Stimulated activated memory B cell treated with anti-CD40 and anti-IgM and Interleukin-4, amounts not matched to agents 10 μg/mL and 1 μg/mL and 100 μg/mL, for 72 hours (primary cell): ENCODE data around the gene GCNT3.

Experiments used
- ATAC-seq: fragments of 150-1000 bp; cut with Tn5 transposase; 2 replicates; pipeline ENCODE4 v1.10.0; 2021
- H3K27ac Mint-ChIP-seq: one replicate; pipeline ENCODE4 v1.8.0; 2022; ENCODE audit warnings: mild to moderate bottlenecking, mixed read lengths
- H3K27me3 Mint-ChIP-seq: one replicate; pipeline ENCODE4 v1.8.0; 2022; ENCODE audit warnings: mixed read lengths
- H3K36me3 Mint-ChIP-seq: one replicate; pipeline ENCODE4 v1.8.0; 2022; ENCODE audit warnings: mixed read lengths
- H3K4me1 Mint-ChIP-seq: one replicate; pipeline ENCODE4 v1.8.0; 2022; ENCODE audit warnings: mixed read lengths
- H3K4me3 Mint-ChIP-seq: one replicate; pipeline ENCODE4 v1.8.0; 2022; ENCODE audit warnings: mild to moderate bottlenecking, moderate library complexity, mixed read lengths
- H3K9me3 Mint-ChIP-seq: one replicate; pipeline ENCODE4 v1.8.0; 2022; ENCODE audit warnings: mixed read lengths

The GCNT3 gene, protein sequence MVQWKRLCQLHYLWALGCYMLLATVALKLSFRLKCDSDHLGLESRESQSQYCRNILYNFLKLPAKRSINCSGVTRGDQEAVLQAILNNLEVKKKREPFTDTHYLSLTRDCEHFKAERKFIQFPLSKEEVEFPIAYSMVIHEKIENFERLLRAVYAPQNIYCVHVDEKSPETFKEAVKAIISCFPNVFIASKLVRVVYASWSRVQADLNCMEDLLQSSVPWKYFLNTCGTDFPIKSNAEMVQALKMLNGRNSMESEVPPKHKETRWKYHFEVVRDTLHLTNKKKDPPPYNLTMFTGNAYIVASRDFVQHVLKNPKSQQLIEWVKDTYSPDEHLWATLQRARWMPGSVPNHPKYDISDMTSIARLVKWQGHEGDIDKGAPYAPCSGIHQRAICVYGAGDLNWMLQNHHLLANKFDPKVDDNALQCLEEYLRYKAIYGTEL

DNA sequence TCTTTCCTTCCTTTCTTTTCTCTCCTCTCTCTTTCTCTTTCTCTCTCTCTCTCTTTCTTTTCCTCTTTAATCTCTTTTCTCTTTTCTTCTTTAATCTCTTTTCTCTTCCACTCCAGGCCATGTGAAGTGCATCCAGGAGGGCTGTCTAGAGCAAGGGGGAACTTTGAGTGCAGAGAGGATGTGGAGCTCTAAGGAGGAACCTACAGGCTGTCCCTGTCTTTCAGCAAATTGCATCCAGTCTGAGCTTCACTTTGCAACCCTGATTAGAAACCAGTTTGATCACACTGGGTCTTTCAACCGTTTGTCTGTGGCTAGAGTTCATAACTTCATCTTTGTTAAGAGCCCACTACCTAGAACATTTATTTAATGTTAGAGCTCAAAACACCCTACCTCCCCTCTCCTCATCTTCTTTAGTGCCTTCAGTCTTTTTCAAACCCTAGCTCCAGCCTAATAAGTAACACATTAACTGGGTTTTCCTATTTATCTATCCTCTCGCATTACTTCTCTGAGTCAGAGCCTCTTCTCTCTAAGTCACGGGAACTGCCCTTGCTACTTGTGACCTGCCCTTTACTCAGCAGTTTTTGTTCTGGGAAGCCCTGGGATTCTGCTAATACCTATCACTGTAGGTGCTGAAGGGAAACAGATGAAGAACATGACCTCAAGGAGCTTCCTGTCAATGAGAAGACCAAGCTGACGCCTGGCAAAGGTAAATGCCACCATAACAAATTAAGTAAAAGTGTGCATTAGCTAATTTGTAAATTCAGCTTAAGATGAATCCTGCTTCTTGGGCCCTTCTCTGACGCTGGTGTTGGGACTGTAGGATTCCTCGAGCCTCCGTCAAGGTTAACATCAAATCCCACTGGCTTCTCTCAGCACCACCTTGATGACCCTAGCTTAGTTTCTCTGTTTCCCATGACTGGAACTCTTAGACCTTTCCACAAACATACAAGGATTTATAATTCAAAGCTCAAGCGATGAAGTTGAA is at the start of gene GCNT3:
Gene GCNT3, plus strand, starts transcription at position 508 of the 985 bp plus-strand sequence. CDS start 6,456 bp downstream, outside the sequence.
- Mint-ChIP-seq H3K27ac (peak within 1 kb of the TSS; percentile 75), H3K27me3 (peaks cover 18% of the 10 kb centered on the region), H3K9me3 (peaks cover 4% of the 10 kb centered on the region), H3K4me1 (peaks cover 19% of the 10 kb centered on the region), H3K36me3 (peaks cover 6% of the 10 kb centered on the region), H3K4me3 (no peak within 1 kb of the TSS)
- ATAC-seq, result no peak

DNA sequence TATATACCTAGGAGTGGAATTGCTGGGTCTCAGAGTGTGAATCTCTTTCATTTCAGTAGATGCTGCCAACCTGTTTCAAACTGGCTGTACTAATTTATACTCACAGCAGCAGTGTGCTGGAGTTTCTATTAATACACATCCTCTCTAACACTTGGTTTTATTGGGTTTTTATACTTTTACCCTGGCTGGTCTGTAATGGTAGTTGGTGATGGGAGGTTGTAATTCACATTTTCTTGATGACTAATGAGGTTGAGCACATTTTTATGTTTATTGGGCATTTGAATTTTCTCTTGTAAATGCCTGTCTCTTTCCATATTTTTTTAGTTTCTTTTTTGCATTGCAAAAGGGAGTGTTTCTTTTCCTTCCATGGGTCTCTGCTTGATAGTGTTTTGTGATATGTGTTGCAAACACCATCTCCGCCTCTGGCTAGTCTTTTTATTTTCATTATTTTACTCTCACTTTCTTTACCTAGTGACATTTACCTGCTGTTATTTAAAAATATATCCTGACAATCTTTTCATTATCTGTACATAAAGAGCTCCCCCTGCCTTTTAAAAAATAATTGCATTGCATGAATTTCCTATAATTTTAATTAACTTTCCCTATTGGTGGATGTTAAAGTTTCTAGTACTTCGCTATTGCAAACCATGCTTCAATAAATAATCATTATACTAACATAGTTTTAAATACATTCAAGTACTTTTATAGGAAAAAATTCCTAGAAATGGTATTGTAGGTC is 49.0 kb upstream of the GCNT3 start:
- Mint-ChIP-seq H3K36me3 (no peaks in the 10 kb centered on the region), H3K4me3 (no peak overlapping the region), H3K4me1 (peaks cover 6% of the 10 kb centered on the region), H3K27me3 (no peaks in the 10 kb centered on the region), H3K9me3 (peaks cover 2% of the 10 kb centered on the region), H3K27ac (no peak overlapping the region)
- ATAC-seq, result no peak

DNA sequence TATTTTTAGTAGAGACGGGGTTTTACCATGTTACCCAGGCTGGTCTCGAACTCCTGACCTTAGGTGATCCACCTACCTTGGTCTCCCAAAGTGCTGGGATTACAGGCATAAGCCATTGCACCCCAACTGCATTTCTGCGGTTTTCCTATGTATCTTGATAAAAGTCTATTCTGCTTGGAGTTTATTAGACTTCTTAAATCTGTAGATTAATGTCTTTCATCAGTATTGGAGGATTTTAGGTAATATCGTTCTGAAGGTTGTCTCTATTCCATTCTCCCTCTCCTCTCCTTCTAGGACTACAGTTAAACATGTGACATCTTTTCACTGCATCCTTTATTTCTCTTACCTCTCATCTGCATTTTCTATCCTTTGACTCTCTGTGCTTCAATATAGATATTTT is 46.3 kb upstream of the GCNT3 start:
- ATAC-seq, result no peak
- no peak overlapping the region for H3K4me3 Mint-ChIP-seq
- no peak overlapping the region for H3K27ac Mint-ChIP-seq
- H3K9me3 Mint-ChIP-seq, result peaks cover 2% of the 10 kb centered on the region
- no peaks in the 10 kb centered on the region for H3K36me3 Mint-ChIP-seq
- H3K4me1 Mint-ChIP-seq, result peaks cover 22% of the 10 kb centered on the region
- no peaks in the 10 kb centered on the region for H3K27me3 Mint-ChIP-seq

DNA sequence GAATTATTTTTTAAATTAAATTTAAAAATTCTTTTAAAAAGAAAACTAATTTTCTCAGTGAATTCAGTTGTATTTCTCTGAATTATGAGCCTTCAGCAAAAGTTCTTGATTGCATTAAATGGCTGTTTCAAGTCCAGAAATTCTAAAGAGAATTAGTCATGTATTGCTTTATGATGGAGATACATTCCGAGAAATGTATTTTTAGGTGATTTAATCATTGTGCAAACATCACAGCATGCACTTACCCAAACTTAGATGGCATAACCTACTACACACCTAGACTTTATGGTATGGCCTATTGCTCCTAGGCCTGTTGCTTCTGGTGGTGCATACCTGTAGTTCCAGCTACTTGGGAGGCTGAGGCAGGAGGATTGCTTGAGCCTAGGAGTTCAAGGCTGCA is 44.3 kb upstream of the GCNT3 start:
- Mint-ChIP-seq H3K27ac (no peak overlapping the region), H3K4me3 (no peak overlapping the region), H3K4me1 (peaks cover 22% of the 10 kb centered on the region), H3K36me3 (no peaks in the 10 kb centered on the region), H3K27me3 (no peaks in the 10 kb centered on the region), H3K9me3 (peaks cover 2% of the 10 kb centered on the region)
- ATAC-seq, result no peak

DNA sequence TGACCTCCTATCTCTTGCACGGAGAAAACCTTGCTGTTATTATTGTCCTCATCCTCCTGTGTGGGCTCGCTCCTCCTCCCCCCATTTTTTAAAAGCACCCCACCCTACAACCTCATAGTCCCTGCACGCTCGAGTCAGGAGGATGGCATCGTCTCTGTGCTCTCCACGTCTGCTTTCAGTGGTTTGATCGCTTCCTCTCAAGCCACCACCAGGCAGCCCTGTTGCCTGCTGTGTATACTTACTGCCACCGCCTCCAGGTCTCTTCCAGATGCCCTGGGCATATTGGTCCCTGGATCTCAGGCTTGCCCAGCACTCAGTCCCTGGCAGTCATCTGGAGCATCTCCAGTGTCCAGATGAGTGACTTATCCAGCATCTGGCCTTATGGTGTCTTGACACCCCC is 42.1 kb upstream of the GCNT3 start:
- Mint-ChIP-seq H3K27ac (peak overlapping the region; percentile 0), H3K27me3 (no peaks in the 10 kb centered on the region), H3K4me3 (no peak overlapping the region), H3K4me1 (peaks cover 16% of the 10 kb centered on the region), H3K36me3 (no peaks in the 10 kb centered on the region), H3K9me3 (peaks cover 2% of the 10 kb centered on the region)
- peak; percentile 63 for ATAC-seq

DNA sequence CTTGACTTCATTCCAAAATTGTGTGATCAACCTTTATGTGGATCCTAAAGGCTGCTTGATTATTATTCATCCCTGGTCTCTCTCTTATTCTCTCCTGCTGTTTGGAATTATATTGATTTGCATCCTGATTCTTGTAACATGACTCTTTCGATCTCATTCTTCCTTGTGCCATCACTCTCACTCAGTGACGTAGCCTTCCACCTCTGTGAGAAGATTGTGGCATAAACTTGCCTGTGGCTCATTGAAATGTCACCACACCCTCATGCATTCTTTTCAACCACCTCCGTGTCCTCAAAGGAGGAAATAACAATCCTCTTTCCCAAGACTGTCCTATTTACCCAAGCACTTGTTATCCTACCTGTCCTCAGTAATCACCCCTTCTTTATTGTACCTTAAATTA is 41.3 kb upstream of the GCNT3 start:
- ATAC-seq, result no peak
- H3K9me3 Mint-ChIP-seq, result peaks cover 2% of the 10 kb centered on the region
- H3K4me1 Mint-ChIP-seq, result peaks cover 16% of the 10 kb centered on the region
- H3K36me3 Mint-ChIP-seq, result no peaks in the 10 kb centered on the region
- H3K27ac Mint-ChIP-seq, result no peak overlapping the region
- no peaks in the 10 kb centered on the region for H3K27me3 Mint-ChIP-seq
- H3K4me3 Mint-ChIP-seq, result no peak overlapping the region

DNA sequence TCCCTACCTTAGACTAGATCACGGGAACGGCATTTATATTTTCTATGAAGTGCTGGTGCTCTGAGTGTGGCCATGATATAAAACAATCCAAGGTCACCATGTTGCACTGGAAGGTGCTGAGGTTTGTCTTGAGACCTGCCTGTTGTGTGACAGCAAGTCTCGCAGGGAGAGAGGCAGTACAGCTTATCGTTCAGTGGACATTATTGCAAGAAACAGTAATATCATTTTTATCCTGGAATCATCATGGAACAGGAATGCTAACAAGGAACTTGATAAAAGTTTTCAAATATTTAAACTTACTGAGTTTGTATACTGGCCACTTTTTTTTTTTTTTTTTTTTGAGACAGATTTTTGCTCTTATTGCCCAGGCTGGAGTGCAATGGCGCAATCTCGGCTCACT is 40.0 kb upstream of the GCNT3 start:
- no peaks in the 10 kb centered on the region for H3K27me3 Mint-ChIP-seq
- H3K9me3 Mint-ChIP-seq, result no peaks in the 10 kb centered on the region
- no peak overlapping the region for H3K4me3 Mint-ChIP-seq
- peaks cover 16% of the 10 kb centered on the region for H3K4me1 Mint-ChIP-seq
- no peak overlapping the region for H3K27ac Mint-ChIP-seq
- ATAC-seq, result no peak
- H3K36me3 Mint-ChIP-seq, result no peaks in the 10 kb centered on the region

DNA sequence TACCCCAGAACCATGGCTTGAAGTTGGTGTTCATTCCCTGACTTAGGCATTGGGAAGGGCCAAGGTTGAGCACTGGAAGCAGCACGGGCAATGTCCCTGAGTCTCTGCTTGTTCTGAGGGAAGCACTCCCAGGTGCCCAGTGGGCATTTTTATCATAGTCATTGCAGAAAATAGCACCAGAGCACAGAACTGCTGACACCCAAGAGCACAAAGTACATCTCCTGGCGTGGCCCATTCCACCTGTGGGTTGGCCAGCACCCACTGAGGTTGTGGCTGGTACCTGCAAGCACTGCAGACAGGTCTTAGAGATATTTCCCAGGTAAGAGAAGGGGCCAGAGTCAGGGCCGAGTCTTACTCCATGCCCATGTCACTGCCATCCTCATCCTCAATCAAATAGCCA is 28.5 kb upstream of the GCNT3 start:
- no peak for ATAC-seq
- Mint-ChIP-seq H3K27me3 (no peaks in the 10 kb centered on the region), H3K27ac (no peak overlapping the region), H3K4me3 (no peak overlapping the region), H3K4me1 (no peaks in the 10 kb centered on the region), H3K36me3 (no peaks in the 10 kb centered on the region), H3K9me3 (no peaks in the 10 kb centered on the region)

DNA sequence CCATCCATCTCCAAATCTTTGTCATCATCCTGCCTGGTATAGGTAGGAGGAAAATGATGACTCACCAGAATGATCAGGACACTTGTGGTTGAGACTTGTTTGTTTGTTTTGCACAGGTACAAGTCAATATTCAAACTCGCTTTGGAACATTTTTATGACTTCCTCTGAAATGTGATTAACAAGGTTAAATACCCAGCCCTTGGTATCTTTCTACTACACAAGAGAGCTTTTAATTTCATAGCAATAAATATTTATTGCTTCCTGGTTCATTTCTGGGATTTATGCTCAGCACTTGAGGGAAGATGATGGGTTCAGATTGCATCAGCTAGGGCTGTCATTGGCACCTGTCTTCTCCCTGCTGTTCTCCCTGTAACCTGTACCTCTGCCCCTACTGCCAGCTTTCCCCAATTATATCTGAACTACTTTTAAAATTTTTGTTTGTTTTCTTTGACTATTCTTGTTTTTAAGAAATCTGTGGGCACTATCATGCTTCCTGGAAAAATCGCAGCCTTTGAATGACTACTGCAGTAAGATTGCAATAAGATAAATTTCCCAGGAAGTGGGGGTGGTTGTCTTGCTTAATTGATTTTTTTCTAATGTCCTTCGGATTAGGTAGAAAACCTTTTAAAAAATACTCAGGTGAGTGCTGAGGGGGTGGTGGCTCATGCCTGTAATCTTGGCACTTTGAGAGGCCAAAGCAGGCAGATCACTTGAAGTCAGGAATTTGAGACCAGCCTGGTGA is 24.3 kb upstream of the GCNT3 start:
- Mint-ChIP-seq H3K36me3 (no peaks in the 10 kb centered on the region), H3K4me3 (no peak overlapping the region), H3K27ac (no peak overlapping the region), H3K9me3 (no peaks in the 10 kb centered on the region), H3K27me3 (peaks cover 25% of the 10 kb centered on the region), H3K4me1 (peaks cover 12% of the 10 kb centered on the region)
- ATAC-seq, result no peak

DNA sequence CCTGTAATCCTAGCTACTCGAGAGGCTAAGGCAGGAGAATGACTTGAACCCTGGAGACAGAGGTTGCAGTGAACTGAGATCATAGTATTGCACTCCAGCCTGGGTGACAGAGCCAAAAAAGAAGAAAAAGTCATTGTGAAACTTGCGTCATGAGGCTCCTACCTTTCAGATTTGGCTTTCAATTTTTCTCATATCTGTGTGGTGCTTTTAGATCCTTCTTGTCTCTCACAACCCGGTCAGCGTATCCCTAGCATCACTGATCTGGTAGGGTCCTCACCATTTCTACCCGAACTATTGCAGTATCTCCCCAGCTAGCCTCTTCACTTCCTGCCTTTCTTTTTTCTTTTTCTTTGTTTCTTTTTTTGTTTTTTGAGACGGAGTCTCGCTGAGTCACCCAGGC is 21.6 kb upstream of the GCNT3 start:
- H3K36me3 Mint-ChIP-seq, result no peaks in the 10 kb centered on the region
- H3K27ac Mint-ChIP-seq, result no peak overlapping the region
- no peaks in the 10 kb centered on the region for H3K9me3 Mint-ChIP-seq
- peak; percentile 36 for ATAC-seq
- H3K27me3 Mint-ChIP-seq, result peaks cover 25% of the 10 kb centered on the region
- H3K4me1 Mint-ChIP-seq, result peaks cover 12% of the 10 kb centered on the region
- H3K4me3 Mint-ChIP-seq, result peak overlapping the region; percentile 1

DNA sequence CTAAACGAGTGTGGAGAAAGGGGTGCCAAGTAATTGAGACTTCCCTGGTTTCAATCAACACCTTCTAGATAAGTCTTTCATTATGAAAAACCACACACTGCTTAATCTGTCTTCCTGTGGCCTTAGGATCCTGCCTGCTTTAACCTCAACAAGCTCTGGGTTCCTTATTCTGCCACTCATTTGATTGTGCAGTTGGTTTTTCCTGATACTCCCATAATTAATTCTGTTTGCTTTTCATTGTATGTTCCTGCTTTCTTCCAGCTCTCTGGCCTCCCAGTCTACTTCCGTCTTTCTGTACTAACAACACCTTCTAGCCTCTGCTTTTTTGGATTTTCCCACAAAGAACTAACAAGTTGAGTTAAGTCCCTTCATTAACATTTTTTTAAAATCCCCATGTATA is 20.2 kb upstream of the GCNT3 start:
- no peak for ATAC-seq
- H3K9me3 Mint-ChIP-seq, result no peaks in the 10 kb centered on the region
- peaks cover 25% of the 10 kb centered on the region for H3K27me3 Mint-ChIP-seq
- H3K36me3 Mint-ChIP-seq, result no peaks in the 10 kb centered on the region
- H3K4me1 Mint-ChIP-seq, result peaks cover 12% of the 10 kb centered on the region
- H3K4me3 Mint-ChIP-seq, result no peak overlapping the region
- no peak overlapping the region for H3K27ac Mint-ChIP-seq

DNA sequence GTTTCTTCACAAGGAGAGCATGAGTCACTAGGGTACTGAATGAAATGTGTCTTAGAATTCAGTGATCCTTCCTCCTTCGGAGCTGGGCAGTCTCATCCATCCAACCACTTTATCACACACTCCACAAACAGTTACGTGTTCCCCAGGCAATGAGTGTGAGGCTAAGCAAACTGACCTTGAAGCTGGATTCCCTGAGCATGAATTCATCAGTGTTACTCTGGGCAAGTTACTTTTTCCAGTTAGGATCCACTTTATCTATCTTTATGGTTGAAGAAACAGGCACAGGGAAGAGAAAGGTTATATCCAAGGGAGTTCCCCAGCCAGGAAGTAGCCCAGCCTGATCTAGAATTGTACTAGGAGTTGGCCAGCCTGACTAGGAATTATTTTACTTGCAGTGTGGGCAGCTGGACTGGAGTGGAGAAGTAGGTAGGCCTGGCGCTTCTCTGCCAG is 17.1 kb upstream of the GCNT3 start:
- H3K27ac Mint-ChIP-seq, result no peak overlapping the region
- H3K36me3 Mint-ChIP-seq, result no peaks in the 10 kb centered on the region
- H3K27me3 Mint-ChIP-seq, result peaks cover 23% of the 10 kb centered on the region
- no peaks in the 10 kb centered on the region for H3K9me3 Mint-ChIP-seq
- ATAC-seq, result no peak
- H3K4me3 Mint-ChIP-seq, result no peak overlapping the region
- H3K4me1 Mint-ChIP-seq, result peaks cover 10% of the 10 kb centered on the region

DNA sequence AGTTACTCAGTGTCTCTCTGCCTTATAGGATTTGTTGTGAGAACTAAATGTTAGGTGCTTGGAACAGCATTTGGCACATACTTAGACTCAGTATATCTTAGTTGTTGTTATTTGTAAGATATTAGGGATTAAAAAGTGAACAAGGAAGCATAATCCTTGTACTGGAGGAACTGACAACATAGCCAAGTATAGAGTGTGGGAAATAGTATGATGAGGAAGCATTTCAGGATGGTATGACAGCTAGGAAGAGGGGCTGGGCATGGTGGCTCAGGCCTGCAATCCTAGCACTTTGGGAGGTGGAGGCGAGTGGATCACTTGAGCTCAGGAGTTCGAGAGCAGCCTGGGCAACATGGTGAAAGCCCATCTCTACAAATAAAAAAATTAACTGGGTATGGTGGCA is 16.6 kb upstream of the GCNT3 start:
- H3K4me1 Mint-ChIP-seq, result peaks cover 5% of the 10 kb centered on the region
- H3K27me3 Mint-ChIP-seq, result peaks cover 23% of the 10 kb centered on the region
- H3K27ac Mint-ChIP-seq, result no peak overlapping the region
- no peak overlapping the region for H3K4me3 Mint-ChIP-seq
- H3K36me3 Mint-ChIP-seq, result no peaks in the 10 kb centered on the region
- H3K9me3 Mint-ChIP-seq, result peaks cover under 1% of the 10 kb centered on the region
- no peak for ATAC-seq

DNA sequence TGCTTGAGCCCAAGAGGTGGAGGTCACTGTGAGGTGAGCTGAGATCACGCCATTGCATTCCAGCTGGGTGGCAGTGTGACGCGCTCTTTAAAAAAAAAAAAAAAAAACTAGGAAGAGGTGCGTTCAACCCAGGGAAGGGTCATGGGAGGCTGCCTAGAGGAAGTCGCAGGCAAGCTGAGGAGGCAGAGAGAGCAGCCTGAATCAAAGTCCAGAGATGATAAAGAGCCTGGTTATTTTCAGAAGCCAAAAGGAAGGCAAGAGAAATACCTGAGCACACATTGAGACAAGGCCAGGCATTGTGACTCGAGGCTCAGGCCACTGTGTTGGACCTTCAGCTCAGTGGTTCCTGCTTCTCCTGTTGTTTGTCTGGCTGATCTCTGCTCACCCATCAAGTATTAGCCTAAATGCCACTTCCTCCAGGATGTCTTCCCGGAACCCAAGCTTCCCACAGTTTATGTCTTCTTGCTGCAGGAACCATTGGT is 16.1 kb upstream of the GCNT3 start:
- no peak for ATAC-seq
- no peak overlapping the region for H3K27ac Mint-ChIP-seq
- H3K4me3 Mint-ChIP-seq, result no peak overlapping the region
- peaks cover 22% of the 10 kb centered on the region for H3K27me3 Mint-ChIP-seq
- H3K36me3 Mint-ChIP-seq, result no peaks in the 10 kb centered on the region
- peaks cover 3% of the 10 kb centered on the region for H3K9me3 Mint-ChIP-seq
- H3K4me1 Mint-ChIP-seq, result peaks cover under 1% of the 10 kb centered on the region
